ENCODE results near the gene SLC6A7. TPM values are rescaled to one million over a fixed set of nuclear protein-coding genes. Genes with fewer than 3 reads are reported as not detected.
A peak's percentile ranks its signal among the peaks of the same experiment; 100 is the strongest.
"Not testable (repeated sequence)": the region's sequence is repeated elsewhere in the genome, so short reads cannot be mapped to it uniquely, and the experiment has no call there.

The SLC6A7 gene
- total RNA-seq, 2 donors from 2014 or later: not detected

- Histone ChIP-seq H3K36me3 (ENCODE audit: control insufficient read depth, insufficient read depth, low read length) (no peaks in the 10 kb centered on the region), H3K9ac (ENCODE audit: extremely low read depth, low read length, poor library complexity, severe bottlenecking) (no peak overlapping the region), H3K27me3 (ENCODE audit: control insufficient read depth, insufficient read depth, low read length, poor library complexity, severe bottlenecking) (no peaks in the 10 kb centered on the region), H3K27ac (ENCODE audit: low read depth, low read length) (no peak overlapping the region), H3K4me1 (ENCODE audit: control insufficient read depth, insufficient read depth, low read length) (peaks cover 7% of the 10 kb centered on the region), H3K9me3 (ENCODE audit: control insufficient read depth, low read length) (no peaks in the 10 kb centered on the region), H3K4me3 (ENCODE audit: low read length) (no peak overlapping the region)
- Mint-ChIP-seq H3K4me3 (no peak overlapping the region), H3K27ac (peak overlapping the region; percentile 40), H3K36me3 (ENCODE audit: low read depth) (no peaks in the 10 kb centered on the region), H3K4me1 (peaks cover 16% of the 10 kb centered on the region), H3K9me3 (no peaks in the 10 kb centered on the region), H3K27me3 (ENCODE audit: insufficient read depth) (no peaks in the 10 kb centered on the region)
- no peak for DNase-seq
- TF ChIP-seq CTCF (conservative IDR thresholded peaks at IDR 0.05): no peak
- WGBS, 2 experiments (ENCODE audit: insufficient coverage in 1 of 2, insufficient read length in 1 of 2): 91 to 93% methylated on average over 6 to 7 of the region's 7 CpGs
Observed at GRCh38 chr5:150230842-150231241, 41.0 kb downstream of the SLC6A7 start.

GRCh38 chr5:150233706-150234105 is 43.8 kb downstream of the SLC6A7 start:
- H3K36me3 ChIP-seq (ENCODE audit: control insufficient read depth, insufficient read depth, low read length); H3K4me3 Mint-ChIP-seq; H3K4me3 ChIP-seq (ENCODE audit: low read length); H3K36me3 Mint-ChIP-seq (ENCODE audit: low read depth); H3K27me3 Mint-ChIP-seq (ENCODE audit: insufficient read depth); H3K9me3 ChIP-seq (ENCODE audit: control insufficient read depth, low read length); DNase-seq; H3K9ac ChIP-seq (ENCODE audit: extremely low read depth, low read length, poor library complexity, severe bottlenecking); H3K4me1 ChIP-seq (ENCODE audit: control insufficient read depth, insufficient read depth, low read length); H3K27me3 ChIP-seq (ENCODE audit: control insufficient read depth, insufficient read depth, low read length, poor library complexity, severe bottlenecking); H3K9me3 Mint-ChIP-seq; H3K27ac ChIP-seq (ENCODE audit: low read depth, low read length); H3K4me1 Mint-ChIP-seq; H3K27ac Mint-ChIP-seq: not testable (repeated sequence)
- 89 to 93% methylated on average over 4 to 5 of the region's 5 CpGs for WGBS, 2 experiments (ENCODE audit: insufficient coverage in 1 of 2, insufficient read length in 1 of 2)

GRCh38 chr5:150234576-150235499 is 45.0 kb downstream of the SLC6A7 start:
- Histone ChIP-seq H3K36me3 (ENCODE audit: control insufficient read depth, insufficient read depth, low read length) (no peaks in the 10 kb centered on the region), H3K9ac (ENCODE audit: extremely low read depth, low read length, poor library complexity, severe bottlenecking) (no peak overlapping the region), H3K27me3 (ENCODE audit: control insufficient read depth, insufficient read depth, low read length, poor library complexity, severe bottlenecking) (no peaks in the 10 kb centered on the region), H3K4me1 (ENCODE audit: control insufficient read depth, insufficient read depth, low read length) (peaks cover 7% of the 10 kb centered on the region), H3K27ac (ENCODE audit: low read depth, low read length) (no peak overlapping the region), H3K9me3 (ENCODE audit: control insufficient read depth, low read length) (no peaks in the 10 kb centered on the region), H3K4me3 (ENCODE audit: low read length) (no peak overlapping the region)
- Mint-ChIP-seq H3K4me3 (no peak overlapping the region), H3K36me3 (ENCODE audit: low read depth) (no peaks in the 10 kb centered on the region), H3K4me1 (peaks cover 8% of the 10 kb centered on the region), H3K9me3 (no peaks in the 10 kb centered on the region), H3K27ac (no peak overlapping the region), H3K27me3 (ENCODE audit: insufficient read depth) (no peaks in the 10 kb centered on the region)
- DNase-seq: peak; percentile 34
- WGBS, 2 experiments (ENCODE audit: insufficient coverage in 1 of 2, insufficient read length in 1 of 2): 88 to 94% methylated on average over 4 to 5 of the region's 5 CpGs
- TF ChIP-seq CTCF (conservative IDR thresholded peaks at IDR 0.05): no peak

Data from endodermal cell (in vitro differentiated cells).